ENCODE data around the gene SLC25A15.

SLC25A15 gene

DNA sequence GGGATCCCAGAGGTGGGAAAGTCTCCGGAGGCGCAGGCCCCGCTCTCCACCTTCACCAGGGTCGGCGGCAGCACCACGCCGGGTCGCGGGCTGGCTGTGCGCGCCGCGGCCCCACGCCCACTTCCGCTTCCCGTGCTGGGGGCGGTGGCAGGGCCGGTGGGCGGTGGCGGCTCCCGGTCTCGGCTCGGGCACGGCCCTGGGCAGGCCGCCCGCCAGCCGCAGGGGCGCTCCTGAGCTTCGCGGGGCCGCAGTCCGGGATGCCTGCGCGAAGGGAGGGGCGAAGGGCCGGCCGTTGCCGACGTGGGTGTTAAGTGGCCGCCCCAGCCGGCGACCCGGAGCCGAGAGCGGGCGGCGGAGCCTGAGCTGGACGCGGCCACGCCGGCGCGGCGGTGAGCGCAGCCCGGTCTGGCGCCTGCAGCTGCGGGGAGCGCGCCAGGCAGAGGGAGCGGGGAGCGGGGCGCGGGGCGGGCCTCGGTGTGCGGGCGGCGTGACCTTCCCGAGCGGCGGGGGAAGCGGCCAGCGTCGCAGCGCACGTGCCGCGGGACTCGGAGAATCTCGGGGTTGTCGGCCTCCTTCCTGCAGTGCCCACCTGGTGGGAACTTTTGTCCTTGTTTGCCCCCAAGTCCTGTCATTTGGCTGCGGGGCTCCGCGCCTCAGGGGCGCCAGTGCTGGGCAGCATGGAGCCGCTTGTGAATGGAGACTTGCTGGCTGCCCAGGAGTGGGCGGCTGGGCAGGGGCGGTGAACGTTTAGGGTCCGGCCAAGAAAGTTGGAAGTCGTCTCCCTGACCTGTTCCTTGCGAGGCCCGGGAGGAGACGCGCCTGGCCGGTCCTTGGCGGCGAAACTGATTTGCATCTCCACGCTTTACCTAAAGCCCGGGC lies at the start of gene SLC25A15:
Gene SLC25A15, plus strand, starts transcription at position 337 of the 879 bp plus-strand sequence. CDS start 3,616 bp downstream, outside the sequence.
- DNase-seq: peak; percentile 50

DNA sequence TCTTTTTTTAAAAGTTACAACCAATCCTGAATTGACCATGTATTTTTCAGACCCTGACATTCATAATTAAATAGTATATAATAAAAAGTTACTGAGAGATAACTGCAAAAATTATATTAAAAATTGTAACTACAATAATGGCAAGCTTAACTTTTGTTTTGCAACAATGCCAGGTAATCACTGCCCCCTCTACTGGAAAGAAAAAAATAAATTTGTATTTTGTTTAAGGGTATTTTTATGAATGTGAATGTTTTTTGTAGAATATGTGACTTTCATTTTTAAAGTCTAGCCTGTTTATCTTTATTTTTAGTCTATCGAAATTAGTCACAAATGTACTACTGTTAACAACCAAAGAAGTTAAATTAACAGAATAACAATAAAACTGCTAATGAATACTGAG lies 40.1 kb upstream of the SLC25A15 start:
- no peak for DNase-seq

DNA sequence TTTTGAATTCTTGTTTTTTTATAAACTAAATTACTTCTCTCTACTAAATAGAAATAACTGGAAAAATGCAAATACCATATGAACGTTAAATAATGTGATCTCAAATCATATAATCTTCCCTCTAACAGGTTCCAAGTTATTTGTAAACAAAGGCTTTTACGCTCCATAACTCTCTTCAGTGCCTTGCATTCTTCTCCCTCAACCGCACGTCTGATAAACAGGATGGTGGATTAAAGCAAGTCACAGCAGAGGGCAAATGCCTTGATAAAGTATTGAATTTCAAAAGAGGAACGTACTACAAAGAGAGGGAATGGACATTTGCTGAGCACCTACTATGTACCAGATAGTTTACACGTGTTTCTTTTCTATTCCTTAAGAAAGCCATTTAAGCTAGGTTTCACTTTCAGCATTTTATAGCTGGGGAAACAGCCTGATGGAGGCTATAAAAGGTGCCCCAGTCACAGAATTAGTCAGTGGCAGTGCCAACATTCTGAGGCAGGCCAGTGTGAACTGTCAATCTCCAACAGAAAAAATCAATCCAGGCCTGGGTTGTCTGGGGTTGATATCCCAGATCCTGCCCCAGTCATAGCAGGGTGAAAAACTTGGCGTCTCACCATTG lies 34.2 kb upstream of the SLC25A15 start:
- no peak for DNase-seq

DNA sequence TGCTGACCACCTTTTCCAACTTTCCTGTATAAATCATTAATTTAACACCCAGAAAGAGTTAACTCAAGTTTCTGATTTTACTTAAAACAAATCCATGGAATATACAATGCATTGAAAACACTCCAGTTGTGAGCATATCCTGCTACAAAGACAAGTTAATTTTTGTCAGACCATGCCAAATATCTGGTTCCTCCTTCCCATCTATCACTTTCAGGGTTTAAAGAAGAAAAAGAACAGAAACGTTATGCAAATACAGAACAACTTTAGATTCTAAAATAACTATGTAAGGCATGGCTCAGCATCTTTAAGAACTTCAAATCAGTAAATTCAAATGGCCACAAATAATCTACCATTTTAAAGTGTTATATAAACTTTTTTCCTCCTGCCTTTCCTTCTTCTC lies 33.4 kb upstream of the SLC25A15 start:
- DNase-seq: no peak

DNA sequence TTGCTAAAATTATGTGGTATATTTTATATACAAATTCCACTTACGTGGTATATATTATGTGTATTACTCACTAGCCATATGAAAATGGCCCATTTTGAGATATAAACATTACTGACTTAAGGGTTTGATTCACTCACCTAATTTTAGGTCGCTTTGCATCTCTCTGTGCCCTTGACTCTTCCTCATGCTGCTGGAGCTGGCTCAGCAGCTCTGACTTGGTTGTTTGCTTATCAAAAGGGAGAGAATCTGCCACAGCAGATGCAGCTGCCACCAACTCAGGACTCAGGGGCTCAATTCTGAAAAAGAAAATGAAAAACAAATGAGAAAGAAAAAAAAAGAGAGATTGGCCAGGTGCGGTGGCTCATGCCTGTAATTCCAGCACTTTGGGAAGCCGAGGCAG lies 30.6 kb upstream of the SLC25A15 start:
- no peak for DNase-seq

DNA sequence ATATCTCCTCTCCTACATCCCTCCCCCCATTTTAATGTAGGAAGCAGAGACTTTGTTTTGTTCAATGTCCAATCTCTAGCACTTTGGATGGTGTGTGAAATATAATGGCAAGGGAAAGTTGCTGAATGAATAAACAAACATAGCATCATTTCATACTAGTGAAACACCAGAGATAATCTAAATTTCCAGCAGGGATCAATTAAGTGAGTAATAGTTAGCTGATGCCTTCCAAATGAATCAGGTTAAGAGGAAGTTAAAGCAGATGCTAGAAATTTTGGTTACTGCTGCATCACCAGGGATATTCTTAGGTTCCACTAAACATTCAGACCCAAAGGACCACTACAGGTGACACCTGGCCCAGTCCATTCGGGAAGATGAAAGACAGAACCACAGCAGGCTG lies 26.6 kb upstream of the SLC25A15 start:
- DNase-seq: no peak

DNA sequence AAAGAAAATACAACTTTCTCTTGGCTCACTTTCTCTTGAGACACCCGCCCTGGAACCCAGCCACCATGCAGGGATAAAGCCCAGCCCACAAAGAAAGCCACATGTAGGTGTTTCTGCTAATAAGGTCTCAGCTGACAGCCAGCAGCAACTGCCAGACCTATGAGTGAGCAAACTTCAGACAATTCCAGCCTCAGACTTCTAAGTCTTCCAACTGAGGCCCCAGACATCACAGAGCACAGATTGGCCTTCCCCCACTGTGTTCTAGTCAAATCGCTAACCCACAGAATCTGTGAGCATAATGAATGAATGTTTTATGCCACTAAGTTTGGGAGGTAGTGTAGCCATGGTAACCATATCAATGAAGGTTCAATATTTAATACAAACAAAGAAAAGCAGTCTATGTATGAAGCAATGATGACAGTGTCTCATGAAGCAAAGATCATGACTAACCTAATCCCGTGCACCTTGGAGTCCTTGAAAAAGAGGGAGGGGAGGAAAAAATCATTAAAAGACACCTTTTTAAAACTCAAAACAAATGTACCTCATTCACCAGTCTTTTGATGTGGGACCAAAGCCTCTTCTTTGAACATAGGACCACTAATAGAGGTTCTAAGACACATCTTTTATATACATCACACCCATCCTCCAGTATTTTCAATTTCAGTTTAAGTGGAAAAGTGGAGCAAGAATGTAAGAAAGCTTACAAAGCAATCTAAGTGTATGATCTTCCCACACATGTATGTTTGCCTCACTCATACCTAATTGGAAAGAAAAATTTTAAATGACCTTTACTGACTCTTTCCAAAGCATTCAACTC lies 24.6 kb upstream of the SLC25A15 start:
- no peak for DNase-seq

DNA sequence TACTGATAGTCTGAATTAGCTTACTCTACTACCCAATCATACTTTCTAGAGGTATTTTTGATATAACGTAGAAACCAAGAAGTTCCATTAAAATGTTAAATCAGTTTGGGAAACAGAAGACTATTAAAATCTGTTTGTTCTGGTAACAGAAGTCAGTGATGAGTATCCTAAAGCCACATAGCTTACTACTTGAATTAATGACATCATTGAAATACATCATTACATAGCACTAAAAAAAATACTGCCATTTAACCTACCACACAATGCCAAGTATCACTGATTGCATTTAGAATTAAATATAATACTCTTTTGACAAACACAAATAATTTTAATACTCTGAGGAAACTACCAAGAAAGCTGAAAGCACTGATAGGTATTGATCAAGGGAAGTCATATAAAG lies 23.8 kb upstream of the SLC25A15 start:
- DNase-seq: no peak

DNA sequence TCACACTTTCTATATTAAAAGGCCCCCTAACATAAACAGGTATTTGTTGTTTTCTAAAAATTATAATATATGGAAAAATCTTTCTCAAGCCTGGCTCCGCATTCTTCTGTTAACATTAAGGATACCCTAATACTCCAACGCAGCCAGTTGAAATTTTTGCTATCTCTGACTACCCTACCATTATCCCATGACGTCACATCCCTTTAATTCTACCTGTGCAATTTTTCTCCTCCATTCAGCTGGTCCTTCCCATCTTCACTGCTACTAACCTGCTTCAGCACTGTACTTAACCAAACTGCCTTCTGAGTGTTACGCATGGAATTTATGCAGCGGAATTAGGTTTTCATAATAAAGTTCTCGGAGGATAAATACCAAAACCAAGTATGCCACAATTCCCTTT lies 19.4 kb upstream of the SLC25A15 start:
- no peak for DNase-seq

DNA sequence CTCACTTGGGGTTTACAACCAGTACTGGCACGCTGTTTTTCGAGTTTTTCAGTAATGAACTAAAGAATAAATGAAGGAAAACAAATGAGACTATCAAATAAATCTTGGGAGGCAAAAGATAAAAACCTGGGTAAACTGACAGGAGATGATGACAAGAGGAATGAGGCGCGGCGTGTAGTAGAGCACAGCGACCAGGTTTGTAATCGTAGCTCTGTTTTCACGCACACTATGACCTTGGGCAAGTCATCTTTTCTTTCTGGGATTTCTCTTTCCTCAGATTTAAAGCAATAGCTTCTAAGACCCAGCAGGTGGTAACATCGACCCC lies 18.8 kb upstream of the SLC25A15 start:
- DNase-seq: no peak

DNA sequence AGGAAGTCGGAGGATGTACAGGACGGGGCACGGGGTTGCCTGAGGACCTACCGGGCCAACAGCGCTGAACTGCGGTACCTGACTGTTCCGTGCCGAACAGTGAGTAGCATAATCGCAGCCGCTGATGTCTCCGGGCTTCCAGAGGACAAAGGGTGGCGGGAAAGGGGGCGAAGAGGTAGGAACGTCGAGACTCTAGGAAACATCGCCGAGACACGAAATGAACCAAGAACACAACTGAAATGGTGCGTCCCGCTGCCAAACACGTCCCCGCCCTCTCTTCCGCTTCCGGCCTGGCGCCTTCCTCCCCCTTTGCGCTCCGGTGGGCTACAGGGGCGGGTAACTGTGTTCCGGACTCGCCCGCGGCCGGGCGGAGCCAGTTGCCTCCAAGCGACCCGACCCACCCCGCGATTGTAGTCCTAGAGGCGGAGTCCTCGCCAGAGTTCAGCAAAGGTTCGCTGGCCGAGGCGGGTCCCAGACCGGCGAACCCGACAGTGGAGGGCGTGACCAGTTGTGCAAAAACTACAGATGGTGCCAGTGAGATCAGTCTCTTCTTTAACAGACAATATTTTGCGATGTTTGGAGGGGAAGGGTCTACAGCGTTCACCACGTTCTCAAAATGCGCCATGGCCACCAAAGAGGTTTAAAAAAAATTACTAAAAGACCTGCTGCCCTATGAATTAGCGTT lies 18.3 kb upstream of the SLC25A15 start, which contains the start of gene MRPS31:
Gene MRPS31, minus strand, starts transcription at position 257 of the 685 bp plus-strand sequence. Its CDS starts 54 bp downstream, at position 203.
- peak; percentile 78 for DNase-seq

DNA sequence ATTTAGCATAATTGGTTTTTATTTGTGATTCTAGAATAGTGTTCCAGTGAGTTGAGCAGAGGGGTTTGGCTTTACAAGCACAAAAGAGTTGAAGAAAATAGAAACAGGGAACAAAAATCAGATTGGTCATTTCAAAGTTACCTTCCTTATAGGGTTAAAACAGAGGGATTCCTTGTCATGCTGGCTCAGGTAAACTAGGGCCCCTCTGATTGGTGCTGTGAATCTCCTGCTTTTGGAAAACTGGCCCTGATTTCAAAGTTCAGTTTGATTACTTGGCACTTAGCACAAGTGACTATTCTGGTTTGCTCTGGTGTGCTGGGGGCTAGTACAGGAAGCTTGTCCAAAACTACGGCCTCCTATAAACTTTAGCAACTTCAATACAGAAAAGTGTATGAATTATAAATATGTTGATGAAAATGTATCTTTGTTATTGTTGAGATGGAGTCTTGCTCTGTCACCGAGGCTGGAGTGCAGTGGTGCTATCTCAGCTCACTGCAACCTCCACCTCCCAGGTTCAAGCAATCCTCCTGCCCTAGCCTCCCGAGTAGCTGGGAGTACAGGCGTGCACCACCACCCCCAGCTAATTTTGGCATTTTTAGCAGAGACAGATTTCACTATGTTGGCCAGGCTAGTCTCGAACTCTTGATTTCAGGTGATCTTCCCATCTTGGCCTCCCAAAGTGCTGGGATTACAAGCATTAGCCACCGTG lies 16.5 kb upstream of the SLC25A15 start:
- no peak for DNase-seq

DNA sequence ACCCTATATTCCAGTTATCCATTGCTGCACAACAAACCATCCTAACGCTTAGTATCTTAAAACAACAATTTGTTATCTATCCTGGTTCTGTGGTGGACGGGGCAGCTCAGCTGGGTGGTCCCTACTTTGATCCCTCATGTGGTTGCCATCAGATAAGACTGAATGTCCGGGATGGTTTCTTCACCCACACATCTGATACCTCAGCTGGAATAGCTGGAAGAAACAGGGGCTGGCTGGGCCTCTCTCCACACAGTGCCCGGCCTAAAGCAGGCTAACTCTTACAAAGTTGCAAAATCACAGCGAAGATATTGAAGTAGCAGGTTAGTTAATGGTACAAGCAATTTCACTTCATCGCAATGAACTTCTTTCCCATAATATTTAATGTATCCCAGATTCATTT lies 14.7 kb upstream of the SLC25A15 start:
- DNase-seq: no peak

DNA sequence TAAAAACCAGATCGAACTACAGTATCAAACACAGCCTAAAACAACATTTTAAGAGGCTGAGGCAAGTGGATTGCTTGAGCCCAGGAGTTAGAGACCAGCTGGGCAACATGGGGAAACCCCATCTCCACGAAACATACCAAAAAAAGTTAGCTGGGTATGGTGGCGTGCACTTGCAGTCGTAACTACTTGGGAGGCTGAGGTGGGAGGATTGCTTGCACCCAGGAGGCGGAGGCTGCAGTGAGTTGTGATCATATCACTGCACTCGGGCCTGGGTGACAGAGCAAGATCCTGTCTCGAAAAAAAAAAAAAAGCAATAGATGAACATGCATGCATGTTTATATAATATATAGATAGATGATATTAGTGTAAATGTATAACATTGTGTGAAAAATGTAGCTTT lies 13.2 kb upstream of the SLC25A15 start:
- DNase-seq: no peak

DNA sequence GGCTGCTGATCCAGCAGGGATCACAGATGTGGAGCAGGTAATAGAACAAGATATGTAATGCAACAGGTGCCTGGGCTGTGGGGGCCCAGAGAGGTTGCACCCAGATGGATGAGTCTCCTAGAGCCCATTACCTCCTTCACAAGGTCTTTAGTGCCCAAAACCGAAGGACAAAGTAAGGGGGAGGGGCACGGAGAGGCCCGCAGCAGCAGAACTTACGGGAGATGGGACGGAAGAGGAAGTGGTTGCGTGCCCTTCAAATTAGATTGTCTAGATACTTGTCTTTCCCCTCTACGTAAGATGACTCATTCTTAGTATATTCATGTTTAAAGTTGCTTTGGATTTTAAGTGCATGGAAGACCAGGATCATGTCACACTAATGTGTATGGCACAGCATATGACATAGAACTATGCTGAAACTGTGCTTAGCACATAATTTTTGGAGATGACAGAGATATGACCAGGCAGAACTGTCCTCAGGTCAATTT lies 12.7 kb upstream of the SLC25A15 start:
- DNase-seq: no peak

DNA sequence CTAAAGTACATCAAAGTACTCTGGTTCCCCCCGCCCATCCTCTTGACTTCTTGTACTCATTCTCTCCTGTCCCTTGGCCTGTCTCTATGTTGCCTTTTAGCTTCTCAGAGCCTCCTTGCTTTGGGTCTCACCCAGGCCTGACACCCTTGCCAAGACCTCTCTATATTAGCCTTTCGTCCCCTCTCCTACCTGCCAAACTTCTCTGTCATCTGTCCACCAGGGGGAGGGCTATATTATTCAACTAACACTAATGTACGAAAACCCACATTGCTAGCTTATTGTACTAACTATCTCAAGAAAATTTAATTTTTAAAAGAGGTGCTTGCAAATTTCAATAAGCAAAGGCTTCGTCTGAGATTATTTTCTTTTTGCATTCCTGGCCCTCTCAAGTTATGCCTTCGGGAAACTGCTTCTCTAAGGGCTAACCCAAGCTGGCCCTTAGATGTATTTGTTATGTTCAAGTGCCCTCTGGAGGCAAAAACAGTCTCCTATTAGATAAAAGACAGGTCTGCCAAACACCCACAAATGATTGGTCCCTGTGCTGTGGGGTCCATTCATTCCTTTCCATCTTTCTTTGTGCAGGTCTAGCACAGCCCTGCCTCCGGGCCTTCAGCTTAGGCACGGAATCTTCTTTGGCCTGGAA lies 12.1 kb upstream of the SLC25A15 start:
- DNase-seq: no peak

DNA sequence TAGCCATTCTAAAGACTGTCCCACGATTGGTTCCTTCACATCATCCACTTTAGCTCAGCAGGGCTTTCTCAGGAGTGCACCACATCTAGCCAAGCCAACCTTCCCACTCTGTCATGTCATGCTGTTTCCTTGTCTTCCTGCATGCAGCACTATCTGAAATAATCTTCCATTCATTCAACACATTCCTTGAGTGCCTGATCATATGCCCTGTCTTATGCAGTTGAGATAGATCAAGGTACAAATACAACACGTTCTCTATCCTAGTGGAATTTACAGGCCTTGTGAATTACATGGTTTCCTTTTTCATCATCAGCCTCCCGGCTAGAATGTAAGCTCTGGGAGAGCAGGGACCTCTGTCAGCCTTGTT lies 11.6 kb upstream of the SLC25A15 start:
- no peak for DNase-seq

DNA sequence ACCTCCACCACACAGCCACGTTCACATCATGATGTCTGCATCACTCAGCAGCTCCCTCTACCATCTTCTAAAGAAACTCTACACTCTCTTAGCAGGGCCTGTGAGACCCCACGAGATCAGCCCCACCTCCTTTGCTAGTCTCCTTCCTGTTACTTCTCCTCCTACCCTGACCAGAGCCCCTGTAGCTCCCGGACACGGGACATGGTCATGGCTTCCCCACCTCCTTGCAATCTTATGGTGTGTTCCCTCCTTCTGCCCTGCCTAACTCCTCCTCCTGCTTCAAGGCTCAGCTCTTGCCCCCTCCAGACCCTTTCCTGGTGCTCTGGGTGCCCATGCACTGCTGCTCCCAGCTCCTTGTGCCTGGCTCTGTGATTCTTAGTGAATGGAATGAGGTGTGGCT lies 10.4 kb upstream of the SLC25A15 start:
- no peak for DNase-seq

DNA sequence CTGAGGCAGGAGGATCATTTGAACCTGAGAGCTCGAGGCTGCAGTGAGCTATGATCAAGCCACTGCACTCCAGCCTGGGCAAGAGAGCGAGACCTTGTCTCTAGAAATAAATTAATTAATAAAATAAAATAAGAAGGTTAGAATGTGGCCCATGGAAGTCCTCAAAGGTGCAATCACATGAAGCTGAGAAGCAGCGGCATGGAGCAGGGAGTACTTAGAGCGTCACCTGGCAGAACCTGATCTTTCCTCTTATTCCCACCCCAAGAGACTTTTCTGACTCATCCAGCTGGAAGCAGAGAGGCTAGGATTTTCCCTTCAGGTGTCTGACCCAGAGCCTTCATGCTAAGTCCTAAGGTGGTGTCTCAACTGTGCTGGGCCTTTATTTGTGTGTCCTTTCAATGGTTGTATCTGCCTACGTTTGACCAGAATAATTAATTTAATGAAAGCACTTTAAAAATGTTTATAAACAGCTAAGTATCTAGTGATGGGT lies 9.6 kb upstream of the SLC25A15 start:
- no peak for DNase-seq

DNA sequence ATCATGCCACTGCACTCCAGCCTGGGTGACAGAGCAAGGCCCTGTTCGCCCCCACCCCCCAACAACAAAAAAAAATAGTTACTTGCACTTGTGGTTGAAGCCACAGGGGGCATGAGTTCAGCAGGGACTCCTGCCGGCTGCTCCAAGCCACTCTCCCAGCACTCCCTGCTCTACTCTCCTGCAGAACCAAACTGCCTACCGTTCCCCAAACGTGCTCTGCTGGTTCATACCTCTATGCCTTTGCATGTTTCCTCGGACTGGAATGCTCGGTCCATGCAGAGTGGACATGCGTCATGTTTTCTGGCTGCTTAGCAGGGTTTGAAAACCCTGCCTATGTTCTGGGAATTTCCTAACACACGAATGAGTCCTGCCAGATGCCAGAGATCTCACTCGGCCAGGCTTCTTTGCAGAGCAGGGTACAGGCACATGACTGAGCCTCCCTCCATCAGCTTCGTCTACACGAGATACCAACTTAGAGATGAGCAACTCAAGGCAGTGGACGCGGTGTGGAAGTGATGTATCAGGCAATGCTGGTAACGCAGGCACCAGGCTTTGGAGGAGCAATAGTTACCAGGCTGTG lies 8.5 kb upstream of the SLC25A15 start:
- DNase-seq: no peak

DNA sequence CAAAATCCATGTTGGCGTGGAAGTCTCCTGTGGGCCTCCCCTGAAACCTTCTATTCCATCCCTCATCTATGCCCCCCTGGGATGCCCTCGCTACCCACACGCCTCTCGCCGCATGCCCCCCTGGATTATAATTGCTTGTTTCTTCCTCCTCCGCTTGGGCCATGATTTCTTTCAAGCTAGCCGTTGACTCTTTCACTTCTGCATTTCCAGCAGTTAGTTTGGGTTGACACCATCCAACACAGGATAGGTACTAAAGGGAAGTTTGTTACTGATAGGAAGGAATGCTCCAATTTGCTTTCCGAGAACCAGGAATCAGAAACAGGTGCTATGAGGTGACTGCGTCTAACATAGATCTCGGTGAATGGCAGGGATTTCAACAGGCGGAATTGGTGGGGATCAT lies 7.7 kb upstream of the SLC25A15 start:
- no peak for DNase-seq

Measured in T1000 (cell line).